DND-41 (cell line): Measurements from ENCODE around the gene ILF3.

Source experiments
- CTCF ChIP-seq: IDR thresholded peaks from 2 replicates; pipeline ENCODE4 v1.5.1; 2012; ENCODE audit warnings: borderline replicate concordance, low read length, moderate library complexity, mild to moderate bottlenecking; ENCODE audit not compliant: poor library complexity, severe bottlenecking; ENCODE audit errors: extremely low read depth
- EZH2 ChIP-seq: IDR thresholded peaks from 3 replicates; pipeline ENCODE4 v1.6.1; 2012; ENCODE audit warnings: borderline replicate concordance, low read depth, mild to moderate bottlenecking, moderate library complexity, low read length, inconsistent platforms; ENCODE audit not compliant: severe bottlenecking

- TF ChIP-seq CTCF (no peak), EZH2 (no peak)
These were observed 13.7 kb downstream of the ILF3 start for GRCh38 chr19:10667867-10668266.
